Fibroblast of pulmonary artery (primary cell): ENCODE data around the gene FXYD3.

Source experiments
- DNase-seq: peaks from one replicate; pipeline ENCODE4 v3.0.0-alpha.2; 2010; ENCODE audit warnings: low read depth
- H3K4me3 ChIP-seq: replicated peaks from 2 replicates; pipeline ENCODE4 v1.5.1; 2011; ENCODE audit warnings: low read depth, mild to moderate bottlenecking, control low read depth, low read length, moderate library complexity
- CTCF ChIP-seq: IDR thresholded peaks from 2 replicates; pipeline ENCODE4 v1.5.1; 2011; ENCODE audit warnings: mild to moderate bottlenecking, control low read depth, low read length, inconsistent platforms; ENCODE audit errors: missing control alignments

Gene FXYD3

GRCh38 chr19:35154525-35155406, 39.1 kb downstream of the FXYD3 start, which contains the start of gene FXYD5:
TSS of gene FXYD5 (plus strand) at chr19:35154735. CDS start at chr19:35155551, 816 bp downstream.
- peak; percentile 87 for DNase-seq
- peak within 1 kb of the TSS; percentile 89 for H3K4me3 ChIP-seq
- TF ChIP-seq CTCF = peak; percentile 18

- peak overlapping the region; percentile 89 for H3K4me3 ChIP-seq
- DNase-seq = no peak
- TF ChIP-seq CTCF = no peak
Measured at GRCh38 chr19:35155441-35155840, 39.8 kb downstream of the FXYD3 start.

GRCh38 chr19:35155981-35156672, 40.5 kb downstream of the FXYD3 start:
- no peak for TF ChIP-seq CTCF
- peak overlapping the region; percentile 89 for H3K4me3 ChIP-seq
- no peak for DNase-seq

DNA sequence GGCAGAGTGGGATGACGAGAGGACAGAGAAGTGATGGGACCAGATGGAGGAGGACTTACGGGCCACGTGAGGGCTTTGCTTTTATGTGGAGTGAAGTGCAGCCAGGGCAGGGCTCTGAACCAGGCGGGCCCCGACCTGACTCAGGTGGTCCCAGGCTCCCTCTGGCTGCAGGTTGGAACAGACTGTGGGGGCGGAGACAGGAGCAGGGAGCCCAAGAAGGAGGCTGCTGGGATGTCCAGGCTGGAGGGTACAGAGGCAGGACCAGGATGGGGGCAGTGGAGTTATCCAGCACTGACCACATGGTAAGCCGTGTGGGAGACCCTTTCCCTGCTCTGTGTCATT, 41.0 kb downstream of the FXYD3 start:
- no peak for DNase-seq
- H3K4me3 ChIP-seq = no peak overlapping the region
- TF ChIP-seq CTCF = no peak

- no peak for TF ChIP-seq CTCF
- DNase-seq = no peak
- no peak overlapping the region for H3K4me3 ChIP-seq
Measured at GRCh38 chr19:35157431-35157830, 41.8 kb downstream of the FXYD3 start.

DNA sequence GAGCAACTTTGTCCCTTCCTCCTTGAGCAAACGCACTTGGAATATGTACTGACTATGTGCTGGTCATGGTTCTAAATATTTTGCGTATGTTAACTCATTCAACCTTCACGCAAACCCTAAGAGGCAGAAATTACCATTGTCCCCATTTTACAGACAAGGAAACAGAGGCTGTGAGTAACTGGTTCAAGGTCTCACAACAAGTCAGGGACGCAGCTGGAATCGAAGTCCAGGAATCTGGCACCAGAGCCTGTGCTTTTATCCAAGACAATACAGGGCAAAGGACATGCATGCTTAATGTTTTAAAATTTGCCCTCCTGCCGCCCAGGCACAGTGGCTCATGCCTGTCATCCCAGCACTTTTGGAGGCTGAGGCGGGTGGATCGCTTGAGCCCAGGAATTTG, 44.0 kb downstream of the FXYD3 start:
- no peak for DNase-seq
- H3K4me3 ChIP-seq = no peak overlapping the region
- TF ChIP-seq CTCF = no peak
